Fibroblast of mammary gland (primary cell): ENCODE measurements around the gene TTBK2.
"Not testable (repeated sequence)": the region's sequence is repeated elsewhere in the genome, so short reads cannot be mapped to it uniquely, and the experiment has no call there.

ENCODE experiments used
- DNase-seq: peaks from one replicate; pipeline ENCODE4 v3.0.0-alpha.2; 2010; ENCODE audit warnings: low read depth
- H3K4me3 ChIP-seq: 2 replicates; pipeline ENCODE4 v1.5.1; 2011; ENCODE audit warnings: low read depth, mild to moderate bottlenecking, low read length, moderate library complexity; ENCODE audit not compliant: control insufficient read depth
- CTCF ChIP-seq: conservative IDR thresholded peaks from 2 replicates; pipeline ENCODE4 v1.5.1; 2011; ENCODE audit warnings: low read depth, low read length, inconsistent platforms; ENCODE audit not compliant: control insufficient read depth, insufficient read depth

The TTBK2 gene

GRCh38 chr15:42908538-42908937 lies 12.0 kb downstream of the TTBK2 start:
- no peak for DNase-seq
- no peak overlapping the region for H3K4me3 ChIP-seq
- TF ChIP-seq CTCF = no peak

GRCh38 chr15:42903388-42904324 lies 16.9 kb downstream of the TTBK2 start:
- no peak overlapping the region for H3K4me3 ChIP-seq
- TF ChIP-seq CTCF = no peak
- DNase-seq = no peak

GRCh38 chr15:42893911-42894310 lies 26.7 kb downstream of the TTBK2 start:
- H3K4me3 ChIP-seq = not testable (repeated sequence)

GRCh38 chr15:42891569-42891968 lies 29.0 kb downstream of the TTBK2 start:
- no peak overlapping the region for H3K4me3 ChIP-seq
- peak; percentile 44 for DNase-seq
- no peak for TF ChIP-seq CTCF

More at GRCh38 chr15:42893911-42894310, 26.7 kb downstream of the TTBK2 start:
- not testable (repeated sequence) for DNase-seq

GRCh38 chr15:42890161-42890913 lies 30.2 kb downstream of the TTBK2 start:
- no peak for TF ChIP-seq CTCF
- no peak overlapping the region for H3K4me3 ChIP-seq

GRCh38 chr15:42887384-42887783 lies 33.2 kb downstream of the TTBK2 start:
- H3K4me3 ChIP-seq, DNase-seq: not testable (repeated sequence)

More at GRCh38 chr15:42890161-42890913, 30.2 kb downstream of the TTBK2 start:
- DNase-seq = peak; percentile 45

- no peak for TF ChIP-seq CTCF
- no peak overlapping the region for H3K4me3 ChIP-seq
- no peak for DNase-seq
Measured at GRCh38 chr15:42880121-42880520, 40.5 kb downstream of the TTBK2 start.
